Activated CD4-positive, alpha-beta T cell treated with anti-CD3 and anti-CD28 coated beads, Interleukin-2, amount 50 U/mL, for 4 hours (primary cell): Measurements from ENCODE around the gene GPX7.

Source experiments
- DNase-seq, 2 experiments: peaks; one replicate each; pipeline ENCODE4 v3.0.0-alpha.2; 2020

The GPX7 gene

DNA sequence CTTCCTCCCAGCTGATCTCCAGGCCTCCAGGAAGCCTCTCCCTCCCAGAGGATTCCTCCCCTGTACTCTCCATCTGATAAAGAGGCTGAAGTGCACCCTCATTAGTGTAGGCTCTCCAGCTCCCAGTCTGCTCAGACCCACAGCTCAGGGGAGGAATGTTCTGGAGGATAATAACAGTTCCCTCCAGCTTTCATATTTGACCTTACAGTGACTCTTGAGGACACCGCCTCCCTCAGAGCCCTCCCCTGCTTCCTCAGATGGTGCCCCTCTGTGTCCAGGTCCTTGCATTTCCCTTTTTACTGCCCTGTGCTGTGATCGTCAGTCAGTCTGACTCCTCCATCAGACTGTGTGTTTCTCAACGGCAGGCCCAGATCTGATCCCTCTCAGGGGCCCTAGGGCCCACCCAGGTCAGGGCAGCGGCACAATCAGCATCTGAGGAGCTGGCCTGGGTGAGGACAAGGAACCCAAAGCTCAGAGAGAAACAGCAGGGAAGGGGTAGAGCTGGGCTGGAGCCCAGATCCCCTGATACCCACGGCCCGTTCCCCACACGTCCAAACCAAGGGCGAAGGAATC lies 29.7 kb downstream of the GPX7 start:
- no peak for DNase-seq

DNA sequence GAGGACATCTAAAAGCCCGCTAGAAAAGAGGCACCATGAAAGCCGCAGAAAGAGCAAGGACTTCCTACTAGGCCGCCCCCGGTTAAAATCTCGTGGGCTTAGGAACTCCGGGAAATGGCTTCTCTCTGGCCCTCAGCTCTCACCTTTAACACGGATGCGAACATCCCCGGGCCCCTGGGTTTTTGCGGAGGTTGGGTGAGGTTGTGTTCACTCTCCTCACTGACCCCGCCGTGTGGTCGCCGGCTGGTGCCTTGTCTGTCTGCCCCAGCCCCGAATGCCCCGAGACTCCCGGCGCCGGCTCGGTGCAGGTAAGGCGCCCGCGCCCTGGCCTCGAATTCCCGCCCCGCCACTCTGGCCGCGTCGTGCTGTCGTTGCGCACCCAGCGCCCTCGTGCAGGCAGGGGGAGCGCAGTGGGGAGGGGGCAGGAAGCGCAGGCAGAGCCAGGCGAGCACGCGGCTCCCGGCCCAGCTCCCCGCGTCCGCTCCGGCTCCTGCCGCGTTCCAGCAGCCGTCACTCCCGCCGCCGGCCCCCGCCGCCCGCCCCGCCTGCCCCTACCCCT lies 30.6 kb downstream of the GPX7 start, which contains the start of gene SHISAL2A:
Gene SHISAL2A (plus strand): TSS at position 437 of the 559 bp plus-strand sequence. CDS start 326 bp downstream, outside the sequence.
- DNase-seq: peak; percentile 60

- DNase-seq: peak; percentile 12 to 17
Measured at GRCh38 chr1:52633291-52633754, 31.2 kb downstream of the GPX7 start.

- no peak for DNase-seq
Measured at GRCh38 chr1:52634111-52634510, 31.9 kb downstream of the GPX7 start.

- DNase-seq: no peak
Measured at GRCh38 chr1:52635321-52636089, 33.3 kb downstream of the GPX7 start.

DNA sequence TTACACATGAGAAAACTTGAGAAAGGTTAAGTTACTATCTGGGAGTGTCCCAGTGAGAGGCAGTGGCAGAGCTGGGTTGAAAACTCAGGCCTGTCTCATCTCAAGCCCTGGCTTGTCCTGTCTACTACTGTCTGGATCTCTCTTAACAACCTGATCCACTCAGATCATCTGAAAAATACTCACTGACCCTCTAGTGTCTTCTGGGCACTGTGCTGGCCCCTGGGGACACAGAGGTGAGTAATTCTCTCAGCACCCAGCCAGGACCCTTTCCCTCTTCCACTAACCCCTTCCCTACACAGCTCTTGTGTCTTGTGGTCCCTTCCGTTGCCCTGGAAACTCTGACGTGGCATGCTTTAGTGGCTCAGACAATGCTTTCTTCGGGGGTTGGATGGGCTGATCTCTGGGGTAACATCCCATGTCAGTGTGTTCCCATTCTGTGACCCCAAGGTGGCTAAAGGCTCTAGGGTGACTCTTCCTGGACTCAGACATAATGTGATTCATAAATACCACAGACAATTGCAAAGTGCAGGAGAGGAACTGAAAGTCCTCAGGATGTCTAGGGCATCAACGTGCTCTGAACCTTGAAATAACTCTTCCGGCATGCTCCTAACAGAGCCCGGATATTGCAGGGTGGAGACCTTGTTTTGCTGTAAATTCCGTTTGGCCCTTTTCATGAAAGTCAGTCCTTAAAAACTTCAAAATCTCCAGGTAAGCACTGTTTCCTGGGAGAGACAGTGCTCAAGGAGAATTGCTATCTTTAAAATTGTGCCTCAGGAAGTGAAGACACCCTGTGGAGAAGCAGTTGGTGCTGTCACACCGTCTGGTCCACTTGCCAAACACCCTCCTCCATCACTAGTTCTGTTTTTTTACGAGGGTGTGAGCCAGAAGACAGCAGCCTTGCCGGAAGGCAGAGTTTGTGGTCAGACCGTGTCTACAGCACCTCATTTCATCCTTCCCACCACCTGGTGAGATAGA lies 34.8 kb downstream of the GPX7 start:
- peak; percentile 67 to 70 for DNase-seq

DNA sequence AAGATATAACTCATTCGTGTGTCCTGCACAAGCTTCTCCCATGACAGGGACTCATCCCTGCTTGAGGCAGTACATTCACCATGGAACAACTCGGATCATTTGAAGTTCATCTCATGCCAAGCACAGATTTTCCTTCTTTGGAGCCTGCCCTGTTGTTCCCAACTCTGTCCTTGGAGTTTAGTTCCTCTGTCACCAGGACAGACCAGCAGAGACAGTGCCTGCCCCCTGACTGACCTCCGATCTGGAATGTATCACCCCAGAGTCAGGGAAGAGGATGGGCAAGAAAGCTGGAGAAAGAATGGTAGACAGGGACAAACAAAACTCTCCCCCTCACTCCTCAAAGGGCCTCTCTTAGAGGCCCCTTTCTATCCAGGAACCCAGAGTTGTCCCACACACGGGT lies 35.8 kb downstream of the GPX7 start:
- no peak for DNase-seq

- no peak for DNase-seq
Measured at GRCh38 chr1:52640697-52641096, 38.5 kb downstream of the GPX7 start.

DNA sequence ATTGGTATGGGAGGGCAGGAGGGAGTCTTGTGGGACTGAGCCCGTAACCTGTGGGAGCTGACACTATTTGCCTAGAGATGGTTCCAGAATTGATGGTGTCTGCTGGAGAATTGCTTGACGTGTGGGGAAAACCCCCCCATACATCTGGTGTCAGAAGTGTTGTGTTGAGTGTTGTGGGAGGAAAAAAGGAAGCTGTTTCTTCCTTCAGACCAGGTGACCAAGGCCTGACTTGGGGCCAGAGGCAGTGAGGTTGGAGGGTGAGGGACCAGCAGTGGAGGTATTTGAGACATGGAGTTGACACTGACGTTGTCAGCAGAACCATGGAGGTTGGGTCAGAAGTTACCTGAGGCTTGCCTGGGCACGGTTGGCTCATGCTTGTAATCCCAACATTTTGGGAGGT lies 39.1 kb downstream of the GPX7 start:
- DNase-seq: no peak

- no peak for DNase-seq
Measured at GRCh38 chr1:52645261-52645660, 43.1 kb downstream of the GPX7 start.

- no peak for DNase-seq
Measured at GRCh38 chr1:52651904-52652303, 49.7 kb downstream of the GPX7 start.

GRCh38 chr1:52653207-52653849 lies 51.2 kb downstream of the GPX7 start:
- no peak for DNase-seq

DNA sequence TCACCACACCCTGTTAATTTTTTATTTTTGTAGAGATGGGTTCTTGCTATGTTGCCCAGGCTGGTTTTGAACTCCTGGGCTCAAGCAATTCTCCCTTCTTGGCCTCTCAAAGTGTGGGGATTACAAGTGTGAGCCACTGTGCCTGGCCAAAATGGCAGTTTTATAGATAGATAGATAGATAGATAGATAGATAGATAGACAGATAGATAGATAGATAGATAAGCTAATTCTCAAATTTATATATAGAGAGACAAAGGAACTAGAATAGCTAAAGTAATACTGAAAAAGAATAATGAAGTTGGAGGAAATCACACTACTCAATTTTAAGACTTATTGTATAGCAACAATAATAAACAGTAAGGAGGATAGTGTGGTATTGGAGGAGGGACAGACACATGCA lies 51.9 kb downstream of the GPX7 start:
- DNase-seq: no peak

GRCh38 chr1:52657702-52658101 lies 55.5 kb downstream of the GPX7 start:
- no peak for DNase-seq
